ENCODE measurements around the gene CDC42EP4.

- TF ChIP-seq CTCF (IDR thresholded peaks at IDR 0.05 in 2 of 3, conservative IDR thresholded peaks at IDR 0.05 in 1 of 3; ENCODE audit: control insufficient read depth in 2 of 3, extremely low read depth in 1 of 3, insufficient read depth in 1 of 3, low read depth in 3 of 3, low read length in 3 of 3) (no peak), HDGF (IDR thresholded peaks at IDR 0.05) (no peak), CBX3 (IDR thresholded peaks at IDR 0.05; ENCODE audit: borderline replicate concordance, low read depth) (no peak), EZH2 (IDR thresholded peaks at IDR 0.05; ENCODE audit: borderline replicate concordance, control insufficient read depth, low read depth, low read length) (no peak), YBX1 (IDR thresholded peaks at IDR 0.05) (no peak), CREM (IDR thresholded peaks at IDR 0.05; ENCODE audit: low read depth) (no peak), POLR2A (IDR thresholded peaks at IDR 0.05; ENCODE audit: low read depth, low read length) (no peak), CHD2 (IDR thresholded peaks at IDR 0.05; ENCODE audit: borderline replicate concordance, low read depth, low read length) (no peak), RFX5 (IDR thresholded peaks at IDR 0.05; ENCODE audit: low read depth, low read length) (no peak), ZBTB33 (IDR thresholded peaks at IDR 0.05) (no peak), NFIC (IDR thresholded peaks at IDR 0.05; ENCODE audit: low read depth, low read length) (no peak), TCF3 (IDR thresholded peaks at IDR 0.05; ENCODE audit: borderline replicate concordance, insufficient read depth, low read depth, low read length) (no peak), HDAC2 (IDR thresholded peaks at IDR 0.05) (no peak), NR2F1 (conservative IDR thresholded peaks at IDR 0.05) (no peak)
Measured at GRCh38 chr17:73308017-73308823, 3.6 kb downstream of the CDC42EP4 start.

All from GM12878 (cell line).